SU-DHL-6 (cell line): ENCODE results near the gene PDE7B.

ENCODE experiments used
- H2AFZ ChIP-seq: fragments of 200-600 bp; sonication (generic); 2 replicates; pipeline ENCODE4 v1.6.1; 2014; ENCODE audit warnings: low read depth, mild to moderate bottlenecking, moderate library complexity, mixed read lengths, antibody characterized with exemption, low read length; ENCODE audit not compliant: severe bottlenecking
- H3F3A ChIP-seq: fragments of 200-600 bp; shearing (Covaris generic); 2 replicates; pipeline ENCODE4 v1.6.0; 2016; ENCODE audit warnings: antibody characterized with exemption, mild to moderate bottlenecking; ENCODE audit not compliant: insufficient read depth
- H3K27ac ChIP-seq: fragments of 200-600 bp; sonication (generic); 2 replicates; pipeline ENCODE4 v1.5.1; 2016; ENCODE audit warnings: low read depth, mild to moderate bottlenecking, low read length, moderate library complexity, mixed read lengths
- H3K27me3 ChIP-seq: fragments of 200-600 bp; sonication (generic), shearing (Covaris generic); 2 replicates; pipeline ENCODE4 v1.6.0; 2014; ENCODE audit warnings: mild to moderate bottlenecking, low read length
- H3K36me3 ChIP-seq: fragments of 200-600 bp; sonication (generic); 2 replicates; pipeline ENCODE4 v1.6.1; 2014; ENCODE audit warnings: mild to moderate bottlenecking, low read length, mixed read lengths
- H3K4me2 ChIP-seq: fragments of 300-600, 200-600 bp; shearing (Covaris generic), sonication (generic); 2 replicates; pipeline ENCODE4 v1.6.0; 2014; ENCODE audit warnings: low read length, low read depth, mild to moderate bottlenecking; ENCODE audit not compliant: poor library complexity, severe bottlenecking
- H3K4me3 ChIP-seq: fragments of 200-600 bp; sonication (generic); 2 replicates; pipeline ENCODE4 v1.5.1; 2014; ENCODE audit warnings: antibody characterized with exemption, low read length, mild to moderate bottlenecking, mixed read lengths; ENCODE audit not compliant: insufficient read depth, poor library complexity, severe bottlenecking
- H3K79me2 ChIP-seq: fragments of 200-600 bp; sonication (generic); 2 replicates; pipeline ENCODE4 v1.6.1; 2014; ENCODE audit warnings: mild to moderate bottlenecking, low read length, moderate library complexity; ENCODE audit not compliant: insufficient read depth
- H3K9ac ChIP-seq: fragments of 200-600 bp; sonication (generic); 2 replicates; pipeline ENCODE4 v1.7.0; 2014; ENCODE audit warnings: mild to moderate bottlenecking, low read length
- H3K9me2 ChIP-seq: fragments of 200-600 bp; sonication (generic); replicated peaks from 2 replicates; pipeline ENCODE4 v1.6.1; 2014; ENCODE audit warnings: low read length; ENCODE audit not compliant: insufficient read depth
- H3K9me3 ChIP-seq: fragments of 200-600 bp; sonication (generic); 2 replicates; pipeline ENCODE4 v1.6.1; 2014; ENCODE audit warnings: low read length, mixed read lengths; ENCODE audit not compliant: insufficient read depth
- H4K20me1 ChIP-seq: fragments of 200-600 bp; sonication (generic); 2 replicates; pipeline ENCODE4 v1.6.1; 2014; ENCODE audit warnings: low read depth, mild to moderate bottlenecking, antibody characterized with exemption, low read length, moderate library complexity, mixed read lengths
- EZH2phosphoT487 ChIP-seq: fragments of 200-600 bp; sonication (generic), shearing (Covaris generic); conservative IDR thresholded peaks from 2 replicates; pipeline ENCODE4 v1.6.1; 2018; ENCODE audit warnings: mild to moderate bottlenecking, antibody characterized with exemption, low read length, moderate library complexity, mixed read lengths
- TF ChIP-seq, protein P1 (sequence below): fragments of 200-600 bp; sonication (generic); IDR thresholded peaks from one replicate; pipeline ENCODE4 v1.5.1; 2017; ENCODE audit warnings: antibody characterized with exemption, mild to moderate bottlenecking, low read length, moderate library complexity; ENCODE audit not compliant: insufficient read depth, poor library complexity, severe bottlenecking

PDE7B gene

DNA sequence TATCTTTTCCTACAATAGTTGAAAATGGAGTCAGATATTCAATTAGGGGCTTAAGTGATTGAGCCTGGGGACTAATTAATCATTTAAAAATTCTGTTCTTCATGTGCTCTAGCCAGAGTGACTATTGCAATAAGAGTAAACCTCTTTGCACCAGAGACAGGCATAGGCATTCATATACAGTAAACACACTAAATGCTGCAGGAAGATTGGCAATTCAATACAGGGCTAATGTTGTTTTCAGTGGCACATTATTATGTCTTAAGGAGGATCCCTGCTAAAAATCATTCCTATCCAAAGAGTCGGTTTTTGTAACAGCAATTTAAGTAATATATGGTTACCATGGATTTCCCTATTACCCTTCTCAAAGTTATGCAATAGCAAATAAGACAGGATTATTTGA lies 1.2 kb downstream of the PDE7B start:
- Histone ChIP-seq H3K79me2 (no peaks in the 10 kb centered on the region), H2AFZ (no peak overlapping the region), H3K4me2 (no peak overlapping the region), H4K20me1 (no peaks in the 10 kb centered on the region), H3K9ac (no peak overlapping the region), H3K36me3 (no peaks in the 10 kb centered on the region), H3K9me2 (no peaks in the 10 kb centered on the region), H3K4me3 (no peak overlapping the region), H3K27me3 (no peaks in the 10 kb centered on the region), H3F3A (no peaks in the 10 kb centered on the region), H3K27ac (no peak overlapping the region), H3K9me3 (no peaks in the 10 kb centered on the region)
- TF ChIP-seq EZH2phosphoT487, result no peak
- TF ChIP-seq, protein P1, sequence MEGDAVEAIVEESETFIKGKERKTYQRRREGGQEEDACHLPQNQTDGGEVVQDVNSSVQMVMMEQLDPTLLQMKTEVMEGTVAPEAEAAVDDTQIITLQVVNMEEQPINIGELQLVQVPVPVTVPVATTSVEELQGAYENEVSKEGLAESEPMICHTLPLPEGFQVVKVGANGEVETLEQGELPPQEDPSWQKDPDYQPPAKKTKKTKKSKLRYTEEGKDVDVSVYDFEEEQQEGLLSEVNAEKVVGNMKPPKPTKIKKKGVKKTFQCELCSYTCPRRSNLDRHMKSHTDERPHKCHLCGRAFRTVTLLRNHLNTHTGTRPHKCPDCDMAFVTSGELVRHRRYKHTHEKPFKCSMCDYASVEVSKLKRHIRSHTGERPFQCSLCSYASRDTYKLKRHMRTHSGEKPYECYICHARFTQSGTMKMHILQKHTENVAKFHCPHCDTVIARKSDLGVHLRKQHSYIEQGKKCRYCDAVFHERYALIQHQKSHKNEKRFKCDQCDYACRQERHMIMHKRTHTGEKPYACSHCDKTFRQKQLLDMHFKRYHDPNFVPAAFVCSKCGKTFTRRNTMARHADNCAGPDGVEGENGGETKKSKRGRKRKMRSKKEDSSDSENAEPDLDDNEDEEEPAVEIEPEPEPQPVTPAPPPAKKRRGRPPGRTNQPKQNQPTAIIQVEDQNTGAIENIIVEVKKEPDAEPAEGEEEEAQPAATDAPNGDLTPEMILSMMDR, result no peak

DNA sequence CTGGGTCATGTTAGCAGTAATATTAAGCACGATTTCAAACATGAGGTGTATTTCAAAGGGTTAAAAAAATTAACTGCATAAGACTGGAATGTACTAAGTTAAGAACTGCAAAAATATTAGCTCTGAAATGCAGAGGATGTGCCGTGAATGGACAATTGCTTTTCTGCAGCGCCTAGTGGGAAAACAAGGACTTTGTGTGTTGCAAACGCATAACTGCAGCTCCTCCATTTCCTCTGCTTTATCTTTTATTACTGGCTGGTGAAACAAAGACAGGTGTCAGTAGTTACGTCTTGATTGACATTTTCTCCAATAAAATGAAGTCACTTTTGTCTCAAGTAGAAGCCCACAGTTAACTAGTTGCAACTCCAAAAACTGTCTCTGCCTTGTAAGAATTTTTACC lies 1.7 kb downstream of the PDE7B start:
- Histone ChIP-seq H2AFZ (no peak overlapping the region), H3K9me2 (no peaks in the 10 kb centered on the region), H3K4me2 (no peak overlapping the region), H3K36me3 (no peaks in the 10 kb centered on the region), H3K27me3 (no peaks in the 10 kb centered on the region), H3K9me3 (no peaks in the 10 kb centered on the region), H3K9ac (no peak overlapping the region), H4K20me1 (no peaks in the 10 kb centered on the region), H3F3A (no peaks in the 10 kb centered on the region), H3K79me2 (no peaks in the 10 kb centered on the region), H3K4me3 (no peak overlapping the region), H3K27ac (no peak overlapping the region)
- TF ChIP-seq, protein P1, result no peak
- no peak for TF ChIP-seq EZH2phosphoT487

DNA sequence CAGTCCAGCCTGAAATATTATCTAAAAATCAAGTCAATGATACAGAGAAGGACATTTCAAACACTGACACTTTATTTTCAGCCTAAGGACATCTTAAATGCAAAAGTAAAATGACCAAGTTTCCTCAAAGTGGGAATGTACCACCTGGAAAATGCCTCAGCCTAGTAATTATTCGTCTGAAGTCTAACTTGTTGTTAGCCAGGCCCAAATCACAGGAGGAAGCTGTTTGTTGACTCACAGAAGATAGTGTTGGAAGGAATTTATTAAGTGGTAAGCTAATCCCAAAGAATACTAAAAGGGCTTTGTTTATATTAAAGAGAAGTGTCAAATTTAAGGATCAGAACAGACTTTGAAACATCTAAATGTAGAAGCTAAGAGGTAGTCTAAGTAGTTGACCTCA lies 2.5 kb downstream of the PDE7B start:
- Histone ChIP-seq H2AFZ (no peak overlapping the region), H3K79me2 (no peaks in the 10 kb centered on the region), H3K9me3 (no peaks in the 10 kb centered on the region), H3K27ac (no peak overlapping the region), H4K20me1 (no peaks in the 10 kb centered on the region), H3F3A (no peaks in the 10 kb centered on the region), H3K36me3 (no peaks in the 10 kb centered on the region), H3K27me3 (no peaks in the 10 kb centered on the region), H3K4me3 (no peak overlapping the region), H3K9me2 (no peaks in the 10 kb centered on the region), H3K9ac (no peak overlapping the region), H3K4me2 (no peak overlapping the region)
- TF ChIP-seq, protein P1, result no peak
- no peak for TF ChIP-seq EZH2phosphoT487

DNA sequence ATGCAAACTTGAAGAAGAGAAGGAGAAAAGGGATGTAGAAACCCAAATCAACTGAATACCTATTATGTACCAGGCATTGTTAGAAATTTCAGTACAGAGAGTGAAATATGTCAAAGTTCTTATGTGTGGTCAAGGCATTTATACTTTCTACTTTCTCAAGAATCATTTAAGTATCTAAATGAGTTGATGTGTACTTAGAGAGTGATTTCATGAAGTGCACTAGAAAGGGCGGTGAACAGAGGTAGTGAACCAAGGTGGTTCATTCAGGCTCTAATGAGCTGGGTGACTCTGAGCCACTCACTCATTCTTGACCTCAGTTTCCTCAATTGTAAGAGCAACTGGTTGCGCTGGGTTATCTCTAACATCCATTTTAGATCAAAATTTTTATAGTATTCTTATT lies 3.3 kb downstream of the PDE7B start:
- Histone ChIP-seq H3K79me2 (no peaks in the 10 kb centered on the region), H3K36me3 (no peaks in the 10 kb centered on the region), H3K9me2 (no peaks in the 10 kb centered on the region), H3F3A (no peaks in the 10 kb centered on the region), H3K9ac (no peak overlapping the region), H3K27me3 (no peaks in the 10 kb centered on the region), H2AFZ (no peak overlapping the region), H3K27ac (no peak overlapping the region), H4K20me1 (no peaks in the 10 kb centered on the region), H3K4me2 (no peak overlapping the region), H3K4me3 (no peak overlapping the region), H3K9me3 (no peaks in the 10 kb centered on the region)
- TF ChIP-seq, protein P1, result no peak
- no peak for TF ChIP-seq EZH2phosphoT487
